B cell (primary cell): Measurements from ENCODE around the gene UACA. TPM values are rescaled to one million over a fixed set of nuclear protein-coding genes. Genes with fewer than 3 reads are reported as not detected.

ENCODE experiments used
- ATAC-seq: fragments of 200-7000 bp; cut with Tn5 transposase; one replicate; pipeline ENCODE4 v1.10.0; 2021; ENCODE audit warnings: low read depth, mild to moderate bottlenecking, moderate number of reproducible peaks, moderate library complexity
- CTCF ChIA-PET: fragments of 350-600 bp; sonication (Branson Sonifier 250); formaldehyde crosslinking; loops from one replicate; lab custom pipeline; 2021; ENCODE audit warnings: antibody characterized with exemption, inconsistent platforms; lab: Charles Lee
- POLR2A ChIA-PET: fragments of 350-600 bp; sonication (Branson Sonifier 250); formaldehyde crosslinking; loops from one replicate; lab custom pipeline; 2021; ENCODE audit warnings: antibody characterized with exemption; lab: Charles Lee
- DNase-seq: peaks from one replicate; pipeline ENCODE4 v3.0.0; 2013
- H2AFZ ChIP-seq: 2 replicates; pipeline ENCODE4 v1.6.1; 2012; ENCODE audit warnings: mild to moderate bottlenecking, low read depth, low read length; ENCODE audit not compliant: insufficient read depth, poor library complexity, severe bottlenecking
- H3K27ac ChIP-seq, 2 donors: 1 replicate in 1 of 2; 2 replicates in 1 of 2; pipeline ENCODE4 v1.5.1; 2012 to 2013; ENCODE audit warnings: low read length in 2 of 2, mild to moderate bottlenecking in 2 of 2, moderate library complexity in 1 of 2
- H3K27me3 ChIP-seq, 4 experiments: fragments of 200-600 bp in 1 of 4; sonication (generic) in 1 of 4; replicated peaks in 1 of 4; 1 replicate in 2 of 4; 2 replicates in 2 of 4; pipeline versions ENCODE4 v1.6.1 to v1.7.0; 2013 to 2016; ENCODE audit warnings: low read length in 3 of 4, mild to moderate bottlenecking in 2 of 4, mixed read lengths in 1 of 4, moderate library complexity in 1 of 4; ENCODE audit not compliant: insufficient read depth in 4 of 4, control insufficient read depth in 3 of 4; ENCODE audit errors: control extremely low read depth in 1 of 4
- H3K36me3 ChIP-seq, 2 experiments: replicated peaks in 1 of 2; 1 replicate in 1 of 2; 2 replicates in 1 of 2; pipeline versions ENCODE4 v1.6.1 to v1.7.1; 2013; ENCODE audit warnings: low read length in 1 of 2; ENCODE audit not compliant: insufficient read depth in 2 of 2, control insufficient read depth in 1 of 2; ENCODE audit errors: control extremely low read depth in 1 of 2, extremely low read depth in 1 of 2
- H3K4me1 ChIP-seq, 2 donors: fragments of 200-600 bp in 1 of 2; sonication (generic) in 1 of 2; 1 replicate in 1 of 2; 2 replicates in 1 of 2; pipeline versions ENCODE4 v1.5.1 to v1.6.1; 2013 to 2017; ENCODE audit warnings: low read length in 2 of 2; ENCODE audit not compliant: control insufficient read depth in 2 of 2, insufficient read depth in 2 of 2
- H3K4me2 ChIP-seq: replicated peaks from 2 replicates; pipeline ENCODE3; 2012; ENCODE audit warnings: mild to moderate bottlenecking, low read depth, low read length; ENCODE audit not compliant: poor library complexity, severe bottlenecking
- H3K4me3 ChIP-seq, 5 experiments: fragments of 200-600 bp in 1 of 5; sonication (generic) in 1 of 5; 1 replicate in 3 of 5; 2 replicates in 2 of 5; pipeline versions ENCODE4 v1.5.1 to v1.7.0; 2011 to 2016; ENCODE audit warnings: low read length in 4 of 5, mild to moderate bottlenecking in 4 of 5, low read depth in 2 of 5, control low read depth in 1 of 5, moderate library complexity in 1 of 5; ENCODE audit not compliant: insufficient read depth in 1 of 5; ENCODE audit errors: control extremely low read depth in 1 of 5, extremely low read depth in 1 of 5
- H3K79me2 ChIP-seq: fragments of 200-600 bp; sonication (generic); one replicate; pipeline ENCODE4 v1.6.0; 2016; ENCODE audit warnings: low read length; ENCODE audit not compliant: control insufficient read depth, insufficient read depth
- H3K9ac ChIP-seq: fragments of 200-600 bp; sonication (generic); 2 replicates; pipeline ENCODE4 v1.6.1; 2017; ENCODE audit warnings: mild to moderate bottlenecking, low read length, moderate library complexity
- H3K9me3 ChIP-seq, 3 donors: one replicate each; pipeline versions ENCODE4 v1.6.1 to v1.7.1; 2013; ENCODE audit warnings: low read length in 2 of 3; ENCODE audit not compliant: control insufficient read depth in 2 of 3, insufficient read depth in 1 of 3; ENCODE audit errors: control extremely low read depth in 1 of 3
- H4K20me1 ChIP-seq: 2 replicates; pipeline ENCODE4 v1.6.0; 2012; ENCODE audit warnings: mild to moderate bottlenecking, low read length; ENCODE audit not compliant: insufficient read depth, control insufficient read depth, poor library complexity, severe bottlenecking
- H3K27ac Mint-ChIP-seq: one replicate; pipeline ENCODE4 v1.8.0; 2021; ENCODE audit warnings: mixed read lengths
- H3K27me3 Mint-ChIP-seq: one replicate; pipeline ENCODE4 v1.8.0; 2021; ENCODE audit warnings: mixed read lengths
- H3K4me1 Mint-ChIP-seq: one replicate; pipeline ENCODE4 v1.8.0; 2021; ENCODE audit warnings: mixed read lengths
- H3K4me3 Mint-ChIP-seq: one replicate; pipeline ENCODE4 v1.8.0; 2021; ENCODE audit warnings: mixed read lengths
- H3K9me3 Mint-ChIP-seq: one replicate; pipeline ENCODE4 v1.8.0; 2022; ENCODE audit warnings: mixed read lengths; ENCODE audit not compliant: insufficient read depth
- CTCF ChIP-seq: fragments of 200-600 bp; IDR thresholded peaks from one replicate; pipeline ENCODE4 v1.8.0; 2022; ENCODE audit warnings: antibody characterized with exemption, mild to moderate bottlenecking
- EZH2 ChIP-seq: IDR thresholded peaks from 2 replicates; pipeline ENCODE4 v1.6.1; 2012; ENCODE audit warnings: borderline replicate concordance, low read depth, mild to moderate bottlenecking, moderate library complexity, low read length; ENCODE audit not compliant: insufficient read depth, poor library complexity, severe bottlenecking
- WGBS: methylation state at CpG from one replicate; pipeline ENCODE4 v1.1.5; 2013; ENCODE audit warnings: missing lambda C conversion rate; ENCODE audit not compliant: insufficient coverage; 5-methylcytosine and 5-hydroxymethylcytosine counted together
- intact Hi-C: fragments of 100-400 bp; cut with micrococcal nuclease; formaldehyde crosslinking; loops from one replicate; pipeline ENCODE4 v1.10.0; 2022
- polyA plus RNA-seq: library from polyadenylated mRNA; depleted of rRNA; stranded (reverse); fragments of >200 nt; gene quantifications from 2 replicates; pipeline ENCODE4 v1.2.3, GENCODE V29; 2012
- total RNA-seq, 2 donors: library from RNA; stranded (reverse); fragments of 120-200 nt in 1 of 2; gene quantifications; 1 replicate in 1 of 2; 2 replicates in 1 of 2; pipeline versions ENCODE4 v1.2.3 to v1.2.4, GENCODE V29; 2013 to 2022

Gene UACA
- total and polyA plus RNA-seq, 2 donors (not counting 1 experiment from before 2014, with no cell fraction given) = 2.7 to 3.3 TPM

- Histone ChIP-seq H3K4me1 (no peaks in the 10 kb centered on the region), H3K27me3 (peaks cover 0 to 4% (median 0%) of the 10 kb centered on the region in 4 experiments), H3K36me3 (no peaks in the 10 kb centered on the region), H3K9me3 (no peaks in the 10 kb centered on the region), H2AFZ (no peak overlapping the region), H3K4me2 (no peak overlapping the region), H3K79me2 (no peaks in the 10 kb centered on the region), H4K20me1 (no peaks in the 10 kb centered on the region), H3K4me3 (no peak overlapping the region), H3K27ac (no peak overlapping the region), H3K9ac (no peak overlapping the region)
- H3K9me3 Mint-ChIP-seq = no peaks in the 10 kb centered on the region
- H3K4me3 Mint-ChIP-seq = no peak overlapping the region
- H3K27me3 Mint-ChIP-seq = peaks cover 11% of the 10 kb centered on the region
- no peak for DNase-seq
- TF ChIP-seq EZH2 (no peak), CTCF (no peak)
- no CpG with 5 or more reads among the region's 3 CpGs for WGBS
- ChIA-PET POLR2A (no interaction called here), CTCF (no interaction called here)
- ATAC-seq = no peak
- H3K4me1 Mint-ChIP-seq = no peaks in the 10 kb centered on the region
- intact Hi-C loops = no loop called here
- no peak overlapping the region for H3K27ac Mint-ChIP-seq
These were observed 75.9 kb downstream of the UACA start for GRCh38 chr15:70687482-70687881.

- POLR2A ChIA-PET = no interaction called here
- Histone ChIP-seq H3K36me3 (no peaks in the 10 kb centered on the region), H3K9me3 (no peaks in the 10 kb centered on the region), H3K4me2 (no peak overlapping the region), H2AFZ (no peak overlapping the region), H3K27ac (no peak overlapping the region), H3K9ac (no peak overlapping the region), H3K4me3 (no peak overlapping the region), H3K79me2 (no peaks in the 10 kb centered on the region), H3K4me1 (no peaks in the 10 kb centered on the region), H3K27me3 (no peaks in the 10 kb centered on the region), H4K20me1 (no peaks in the 10 kb centered on the region)
- Mint-ChIP-seq H3K9me3 (no peaks in the 10 kb centered on the region), H3K27ac (no peak overlapping the region), H3K4me3 (no peak overlapping the region), H3K27me3 (peaks cover 20% of the 10 kb centered on the region), H3K4me1 (peaks cover 1% of the 10 kb centered on the region)
- TF ChIP-seq EZH2 (no peak), CTCF (no peak)
- CTCF ChIA-PET = interaction anchor here (0.9 to 2.7 kb wide), 5 partner anchors 10 to 1105 kb away, joined by 3 to 12 read pairs (median 9); no protein-coding TSS in a partner anchor
- 89% methylated on average over 4 of the region's 6 CpGs for WGBS
- DNase-seq = no peak
- intact Hi-C loops = no loop called here
- no peak for ATAC-seq
These were observed 82.5 kb downstream of the UACA start for GRCh38 chr15:70680817-70681216.
